Measurements from ENCODE around the gene TSSK2.
"Not testable (repeated sequence)": the region's sequence is repeated elsewhere in the genome, so short reads cannot be mapped to it uniquely, and the experiment has no call there.

TSSK2 gene

GRCh38 chr22:19130959-19131684 lies at the start of gene TSSK2:
TSSK2 (plus strand) TSS chr22:19131308; CDS start chr22:19131400, 92 bp downstream.
- no peak for DNase-seq

GRCh38 chr22:19081351-19081750 lies 49.8 kb upstream of the TSSK2 start:
- no peak for DNase-seq

DNA sequence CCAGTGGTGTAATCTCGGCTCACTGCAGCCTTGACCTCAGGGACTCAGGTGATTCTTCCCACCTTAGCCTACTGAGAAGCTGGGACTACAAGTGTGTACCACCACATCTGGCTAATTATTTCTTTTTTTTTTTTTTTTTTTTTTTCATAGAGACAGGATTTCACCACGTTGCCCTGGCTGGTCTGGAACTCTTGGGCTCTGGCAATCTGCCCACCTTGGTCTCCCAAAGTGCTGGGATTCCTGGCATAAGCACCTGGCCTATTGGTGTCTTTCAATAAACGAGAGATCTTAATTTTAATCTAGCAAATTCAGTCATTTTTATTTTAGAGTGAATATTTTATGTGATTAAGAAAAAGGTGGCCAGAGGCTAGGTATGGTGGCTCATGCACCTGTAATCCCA lies 49.0 kb upstream of the TSSK2 start:
- no peak for DNase-seq

DNA sequence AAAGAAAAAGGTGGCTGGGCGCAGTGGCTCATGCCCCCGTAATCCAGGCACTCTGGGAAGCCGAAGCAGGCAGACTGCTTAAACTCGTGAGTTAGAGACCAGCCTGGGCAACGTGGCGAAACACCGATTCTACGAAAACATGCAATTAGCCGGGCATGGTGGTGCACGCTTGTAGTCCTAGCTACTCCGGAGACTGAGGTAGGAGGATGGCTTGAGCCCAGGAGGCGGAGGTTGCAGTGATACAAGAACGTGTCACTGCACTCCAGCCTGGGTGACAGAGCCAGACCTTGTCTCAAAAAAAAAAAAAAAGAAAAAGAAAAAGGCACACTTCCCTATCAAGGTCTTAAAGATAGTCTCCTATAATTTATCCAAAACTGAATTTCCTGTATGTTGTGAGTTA lies 48.3 kb upstream of the TSSK2 start:
- no peak for DNase-seq

DNA sequence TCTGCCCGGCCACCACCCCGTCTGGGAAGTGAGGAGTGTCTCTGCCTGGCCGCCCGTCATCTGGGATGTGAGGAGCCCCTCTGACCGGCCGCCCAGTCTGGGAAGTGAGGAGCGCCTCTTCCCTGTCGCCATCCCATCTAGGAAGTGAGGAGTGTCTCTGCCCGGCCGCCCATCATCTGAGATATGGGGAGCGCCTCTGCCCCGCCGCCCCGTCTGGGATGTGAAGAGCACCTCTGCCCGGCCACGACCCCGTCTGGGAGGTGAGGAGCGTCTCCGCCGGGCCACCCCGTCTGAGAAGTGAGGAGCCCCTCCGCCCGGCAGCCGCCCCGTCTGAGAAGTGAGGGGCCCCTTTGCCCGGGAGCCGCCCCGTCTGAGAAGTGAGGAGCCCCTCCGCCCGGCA lies 47.0 kb upstream of the TSSK2 start:
- not testable (repeated sequence) for DNase-seq

DNA sequence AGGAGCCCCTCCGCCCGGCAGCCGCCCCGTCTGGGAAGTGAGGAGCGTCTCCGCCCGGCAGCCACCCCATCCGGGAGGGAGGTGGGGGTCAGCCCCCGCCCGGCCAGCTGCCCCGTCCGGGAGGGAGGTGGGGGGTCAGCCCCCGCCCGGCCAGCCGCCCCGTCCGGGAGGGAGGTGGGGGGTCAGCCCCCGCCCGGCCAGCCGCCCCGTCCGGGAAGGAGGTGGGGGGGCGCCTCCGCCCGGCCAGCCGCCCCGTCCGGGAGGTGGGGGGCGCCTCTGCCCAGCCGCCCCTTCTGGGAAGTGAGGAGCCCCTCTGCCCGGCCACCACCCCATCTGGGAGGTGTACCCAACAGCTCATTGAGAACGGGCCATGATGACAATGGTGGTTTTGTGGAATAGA lies 46.5 kb upstream of the TSSK2 start:
- not testable (repeated sequence) for DNase-seq

- DNase-seq: peak; percentile 0
These were observed 45.8 kb upstream of the TSSK2 start for GRCh38 chr22:19085233-19085718.

DNA sequence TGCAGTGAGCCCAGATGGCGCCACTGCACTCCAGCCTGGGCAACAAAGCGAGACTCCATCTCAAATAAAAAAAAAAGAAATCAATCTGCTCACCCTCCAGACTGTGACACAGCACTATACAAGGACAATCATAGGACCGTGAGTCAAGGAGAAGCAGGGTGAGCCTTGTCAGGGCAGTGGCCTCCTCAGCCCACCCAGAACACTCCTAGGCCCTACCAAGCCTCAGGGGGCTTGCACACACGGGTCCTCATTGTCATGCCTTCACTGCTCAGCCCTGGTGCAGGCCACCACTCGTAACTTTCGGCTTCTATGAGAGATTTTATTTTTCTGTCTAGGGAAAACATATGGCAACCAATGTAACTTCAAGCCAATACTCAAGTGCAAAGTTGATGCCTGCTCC lies 44.7 kb upstream of the TSSK2 start:
- DNase-seq: no peak

- no peak for DNase-seq
These were observed 44.2 kb upstream of the TSSK2 start for GRCh38 chr22:19086896-19087295.

GRCh38 chr22:19088866-19089595 lies 42.1 kb upstream of the TSSK2 start:
- no peak for DNase-seq

DNA sequence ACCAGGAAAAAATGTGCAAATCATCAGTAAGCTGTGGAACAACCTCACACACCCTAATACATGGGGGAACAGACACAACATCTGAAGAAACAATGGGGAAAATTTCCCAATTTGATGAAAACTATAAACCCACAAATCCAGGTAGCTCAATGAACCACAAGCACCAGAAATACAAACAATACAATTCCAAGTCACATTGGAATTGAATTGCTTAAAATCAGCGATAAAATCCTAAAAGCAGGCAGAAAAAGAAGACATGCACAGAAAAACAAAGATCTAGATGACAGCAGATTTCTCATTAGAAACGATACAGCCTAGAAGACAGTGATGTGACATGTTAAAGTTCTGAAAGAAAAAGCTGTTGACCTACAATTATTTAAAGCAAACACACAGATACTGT lies 40.9 kb upstream of the TSSK2 start:
- DNase-seq: no peak

GRCh38 chr22:19090586-19091127 lies 40.5 kb upstream of the TSSK2 start:
- DNase-seq: no peak

DNA sequence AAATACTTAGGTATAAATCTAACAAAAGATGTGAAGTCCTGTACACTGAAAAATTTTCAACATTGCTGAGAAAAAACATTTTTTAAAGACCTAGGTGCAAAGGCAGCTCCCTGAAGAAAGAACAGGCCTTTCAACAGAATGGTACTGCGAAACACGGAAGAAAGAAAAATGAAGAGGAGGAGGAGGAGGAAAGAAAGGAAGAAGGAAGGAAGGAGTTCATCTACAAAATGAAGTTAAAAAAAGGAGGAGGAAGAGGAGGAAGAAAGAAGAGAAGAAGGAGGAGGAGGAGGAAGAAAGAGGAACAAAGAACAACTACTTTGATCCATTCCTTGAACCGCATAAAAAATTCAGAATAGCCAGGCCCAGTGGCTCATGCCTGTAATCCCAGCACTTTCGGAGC lies 38.4 kb upstream of the TSSK2 start:
- no peak for DNase-seq

- no peak for DNase-seq
These were observed 36.6 kb upstream of the TSSK2 start for GRCh38 chr22:19094393-19094997.

- DNase-seq: no peak
These were observed 34.6 kb upstream of the TSSK2 start for GRCh38 chr22:19096555-19096954.

DNA sequence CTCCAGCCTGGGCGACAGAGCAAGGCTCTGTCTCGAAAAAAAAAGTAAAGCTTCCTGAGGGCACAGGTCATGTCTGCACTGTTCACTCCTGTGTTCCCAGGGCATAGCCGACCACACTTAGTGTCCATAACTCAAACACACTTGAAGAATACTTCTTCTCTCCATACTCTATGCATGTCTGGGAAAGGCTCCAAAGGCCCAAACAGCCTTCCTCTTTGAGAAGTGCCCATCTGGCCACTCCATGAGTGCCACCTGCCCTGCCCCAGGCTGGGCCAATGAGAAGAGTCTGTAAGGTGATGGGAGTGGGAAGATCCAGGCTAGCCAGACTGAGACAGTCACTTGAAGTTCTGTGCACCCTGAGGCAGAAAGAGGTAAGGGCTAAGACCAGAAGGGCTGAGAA lies 33.6 kb upstream of the TSSK2 start:
- DNase-seq: no peak

DNA sequence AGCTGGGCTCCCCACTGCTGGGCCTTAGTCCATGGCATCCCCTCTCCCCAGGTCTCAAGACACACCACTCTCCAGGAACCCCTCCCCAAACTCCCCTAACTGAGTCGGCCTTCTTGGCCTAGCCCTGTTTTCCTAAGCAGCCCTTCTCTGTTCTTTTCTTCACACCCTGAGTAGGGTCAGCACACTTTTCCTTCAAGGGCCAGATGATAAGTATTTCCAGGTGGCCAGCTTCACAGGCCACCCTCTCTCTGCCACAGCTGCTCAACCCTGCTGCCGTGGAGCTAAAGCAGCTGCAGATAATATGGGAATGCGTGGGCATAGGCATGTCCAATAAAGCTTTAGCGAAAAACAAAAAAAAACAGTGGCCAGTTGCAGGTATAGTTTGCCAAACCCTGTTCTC lies 33.0 kb upstream of the TSSK2 start:
- no peak for DNase-seq

DNA sequence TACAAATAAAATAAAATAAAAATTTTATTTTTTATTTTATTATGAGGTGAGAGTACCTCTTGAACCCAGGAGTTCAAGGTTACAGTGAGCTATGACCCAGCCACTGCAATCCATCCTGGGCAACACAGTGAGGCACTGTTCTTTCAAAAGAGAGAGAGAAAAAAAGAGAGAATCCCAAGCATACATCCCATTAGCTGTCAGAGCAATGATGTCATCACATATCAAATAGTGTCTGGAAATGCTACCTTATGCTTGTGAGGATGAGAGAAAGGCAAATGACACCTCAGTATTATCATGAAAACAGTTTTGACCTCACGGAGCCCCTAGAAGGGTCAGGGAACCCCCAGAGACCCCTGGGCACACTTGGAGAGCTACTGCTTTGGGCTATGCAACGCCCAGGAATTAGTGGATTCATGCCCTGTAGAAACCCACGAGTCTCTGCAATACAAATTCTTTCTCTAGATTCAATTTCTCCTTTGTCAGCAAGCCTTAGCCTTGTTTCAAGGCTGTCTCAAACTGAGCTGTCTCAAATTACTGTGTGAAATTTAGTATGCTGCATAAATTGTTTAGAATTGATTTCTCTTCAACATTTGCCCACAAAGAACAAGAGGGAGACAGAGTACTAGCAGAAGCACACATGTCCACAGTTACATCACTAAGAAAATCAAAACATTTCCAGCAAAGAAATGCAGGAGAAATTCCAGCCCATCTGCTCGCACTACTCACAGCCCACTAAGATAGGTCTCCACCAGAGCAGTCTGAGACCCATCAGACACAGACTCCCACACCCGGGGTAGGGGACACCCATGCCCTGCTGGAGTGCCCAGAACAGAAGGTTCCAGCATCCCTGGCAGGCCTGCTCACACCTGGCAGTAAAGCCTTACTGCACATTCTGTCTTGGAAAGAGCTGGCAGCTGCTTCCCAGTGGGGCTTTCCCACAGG lies 27.0 kb upstream of the TSSK2 start:
- no peak for DNase-seq

DNA sequence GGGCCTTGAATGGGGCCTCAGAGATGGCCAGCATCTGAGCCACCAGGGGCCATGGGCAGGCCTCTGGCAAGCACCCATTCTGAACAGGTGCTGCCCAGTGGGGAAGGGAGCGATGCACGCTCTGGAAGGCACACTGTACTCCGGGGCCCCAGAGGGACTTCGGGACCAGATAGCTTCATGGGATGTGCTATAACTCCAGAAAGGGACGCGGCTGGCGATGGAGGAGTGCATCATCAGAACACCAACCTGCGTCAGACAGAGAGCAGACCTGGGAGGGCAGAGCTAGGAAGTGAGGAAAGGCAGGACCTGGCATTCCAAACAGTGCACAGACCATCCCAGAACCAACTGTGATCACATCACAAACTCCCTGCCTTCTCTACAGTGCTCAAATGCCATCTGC lies 25.7 kb upstream of the TSSK2 start:
- DNase-seq: no peak

DNA sequence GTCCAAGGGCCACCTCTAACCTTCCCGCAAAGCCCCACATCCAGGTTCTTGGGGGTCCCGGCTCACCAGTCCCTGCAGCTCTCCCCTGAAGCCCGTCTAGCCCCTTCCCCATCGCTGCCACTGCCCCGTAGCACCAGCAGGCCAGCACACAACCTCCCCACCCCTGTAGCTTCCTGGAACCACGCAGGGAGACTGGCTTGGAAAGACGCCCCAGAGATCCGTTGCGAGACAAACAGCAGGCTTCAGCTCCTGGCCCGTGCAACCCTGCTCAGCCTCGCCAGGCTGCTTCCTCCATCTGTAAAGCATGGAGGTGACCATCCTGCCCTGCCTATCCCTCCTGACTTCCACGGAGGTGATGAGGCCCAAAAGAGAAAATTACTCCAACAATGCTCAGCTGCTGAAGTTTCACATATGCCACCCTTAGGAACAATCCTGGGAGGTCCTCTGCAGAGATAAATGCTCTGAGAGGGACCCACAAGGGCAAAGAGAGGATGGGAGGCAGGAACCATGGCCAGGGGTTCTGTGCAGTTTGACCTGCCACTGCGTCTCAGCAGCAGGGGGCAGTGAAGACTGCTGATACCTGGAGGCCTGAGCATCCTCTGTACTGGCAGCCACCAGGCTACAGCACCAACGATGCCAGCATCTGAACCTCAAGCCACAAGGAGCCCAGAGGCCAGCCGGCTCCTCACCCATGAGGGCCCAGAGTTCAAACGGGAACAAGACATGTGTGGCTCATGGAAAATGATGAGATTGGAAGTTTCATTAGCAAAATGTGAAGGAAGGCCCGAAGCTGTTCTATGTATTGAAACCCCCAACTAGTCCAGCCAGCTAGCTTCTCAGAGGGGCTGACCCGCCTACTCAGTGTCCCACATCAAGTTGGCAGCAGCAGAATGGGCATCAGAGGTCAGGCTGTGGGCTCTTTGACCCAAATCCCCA lies 25.0 kb upstream of the TSSK2 start:
- no peak for DNase-seq
